Measurements from ENCODE around the gene SLC49A4.

GRCh38 chr3:122886946-122887345 lies 92.1 kb downstream of the SLC49A4 start:
- no peak for TF ChIP-seq CTCF (IDR thresholded peaks at IDR 0.05; ENCODE audit: insufficient read depth, low read length, poor library complexity, severe bottlenecking)
- TF ChIP-seq EZH2phosphoT487 (conservative IDR thresholded peaks at IDR 0.05; ENCODE audit: low read length): no peak

Data from SU-DHL-6 (cell line).